ENCODE results near the gene SMPDL3B.
"Not testable (repeated sequence)": the region's sequence is repeated elsewhere in the genome, so short reads cannot be mapped to it uniquely, and the experiment has no call there.

SMPDL3B gene

GRCh38 chr1:27970401-27970800 lies 35.6 kb downstream of the SMPDL3B start:
- peak; percentile 65 for DNase-seq (ENCODE audit: low read depth)

GRCh38 chr1:27971674-27972073 lies 36.9 kb downstream of the SMPDL3B start:
- DNase-seq (ENCODE audit: low read depth), result peak; percentile 33

- DNase-seq (ENCODE audit: low read depth), result no peak
These were observed 37.3 kb downstream of the SMPDL3B start for GRCh38 chr1:27972141-27972540.

- no peak for DNase-seq (ENCODE audit: low read depth)
These were observed 39.1 kb downstream of the SMPDL3B start for GRCh38 chr1:27973771-27974416.

GRCh38 chr1:27974417-27974781 lies 39.6 kb downstream of the SMPDL3B start:
- DNase-seq (ENCODE audit: low read depth), result no peak

- DNase-seq (ENCODE audit: low read depth), result peak; percentile 86
These were observed 44.5 kb downstream of the SMPDL3B start for GRCh38 chr1:27979151-27979858.

GRCh38 chr1:27979859-27980201 lies 45.0 kb downstream of the SMPDL3B start:
- DNase-seq (ENCODE audit: low read depth), result no peak

- DNase-seq (ENCODE audit: low read depth), result peak; percentile 35
These were observed 45.5 kb downstream of the SMPDL3B start for GRCh38 chr1:27980216-27980845.

GRCh38 chr1:27981145-27981544 lies 46.3 kb downstream of the SMPDL3B start:
- DNase-seq (ENCODE audit: low read depth), result no peak

- peak; percentile 90 for DNase-seq (ENCODE audit: low read depth)
These were observed 56.2 kb downstream of the SMPDL3B start for GRCh38 chr1:27990920-27991537.

GRCh38 chr1:27992276-27992675 lies 57.5 kb downstream of the SMPDL3B start:
- DNase-seq (ENCODE audit: low read depth), result no peak

- peak; percentile 11 for DNase-seq (ENCODE audit: low read depth)
These were observed 58.4 kb downstream of the SMPDL3B start for GRCh38 chr1:27993241-27993640.

GRCh38 chr1:27994060-27994459 lies 59.3 kb downstream of the SMPDL3B start:
- DNase-seq (ENCODE audit: low read depth), result peak; percentile 49

- not testable (repeated sequence) for DNase-seq (ENCODE audit: low read depth)
These were observed 59.7 kb downstream of the SMPDL3B start for GRCh38 chr1:27994526-27994925.

- no peak for DNase-seq (ENCODE audit: low read depth)
These were observed 64.3 kb downstream of the SMPDL3B start for GRCh38 chr1:27999055-27999454.

- no peak for DNase-seq (ENCODE audit: low read depth)
These were observed 67.8 kb downstream of the SMPDL3B start for GRCh38 chr1:28002600-28002999.

- DNase-seq (ENCODE audit: low read depth), result not testable (repeated sequence)
These were observed 68.3 kb downstream of the SMPDL3B start for GRCh38 chr1:28003117-28003516.
